Heart right ventricle (tissue), 16 donors: ENCODE data around the gene HIVEP3. TPM values are rescaled to one million over a fixed set of nuclear protein-coding genes. Genes with fewer than 3 reads are reported as not detected.

Experiments used
- ATAC-seq, 8 donors: fragments of 200-7000 bp; cut with Tn5 transposase; one replicate each; pipeline ENCODE4 v1.9.1; 2020; ENCODE audit warnings: mild to moderate bottlenecking in 8 of 8, moderate library complexity in 8 of 8, moderate number of reproducible peaks in 1 of 8
- DNase-seq, 2 donors: peaks; one replicate each; pipeline ENCODE4 v3.0.0-alpha.2; 2020
- H3K27ac ChIP-seq, 10 donors: fragments of 200-600 bp; sonication (generic) in 2 of 10; one replicate each; pipeline versions ENCODE4 v1.5.0 to v1.8.0; 2020 to 2022; ENCODE audit warnings: mild to moderate bottlenecking in 3 of 10
- H3K27me3 ChIP-seq, 7 donors: fragments of 200-600 bp; one replicate each; pipeline ENCODE4 v1.8.0; 2021 to 2022; ENCODE audit warnings: mild to moderate bottlenecking in 2 of 7
- H3K36me3 ChIP-seq, 9 donors: fragments of 200-600 bp; sonication (generic) in 1 of 9; one replicate each; pipeline versions ENCODE4 v1.5.0 to v1.8.0; 2020 to 2022; ENCODE audit warnings: mild to moderate bottlenecking in 2 of 9
- H3K4me1 ChIP-seq, 9 donors: fragments of 200-600 bp; sonication (generic) in 1 of 9; one replicate each; pipeline versions ENCODE4 v1.5.0 to v1.8.0; 2020 to 2022; ENCODE audit warnings: mild to moderate bottlenecking in 4 of 9
- H3K4me3 ChIP-seq, 10 donors: fragments of 200-600 bp; sonication (generic) in 2 of 10; one replicate each; pipeline versions ENCODE4 v1.5.0 to v1.8.0; 2020 to 2022; ENCODE audit warnings: mild to moderate bottlenecking in 7 of 10, moderate library complexity in 2 of 10
- H3K9me3 ChIP-seq, 11 donors: fragments of 200-600 bp in 10 of 11; sonication (generic) in 2 of 11; one replicate each; pipeline versions ENCODE4 v1.5.0 to v1.8.0; 2013 to 2022; ENCODE audit warnings: mild to moderate bottlenecking in 2 of 11, control low read depth in 1 of 11, moderate library complexity in 1 of 11
- CTCF ChIP-seq, 9 donors: fragments of 200-600 bp; sonication (generic) in 2 of 9; IDR thresholded peaks; one replicate each; pipeline versions ENCODE4 v1.5.0 to v1.8.0; 2021 to 2022; ENCODE audit warnings: antibody characterized with exemption in 9 of 9, mild to moderate bottlenecking in 5 of 9, moderate library complexity in 1 of 9
- WGBS, 2 donors: extraction: QIAGEN DNeasy Blood & Tissue Kit; methylation state at CpG; one replicate each; pipeline ENCODE4 v1.1.7; 2013; ENCODE audit warnings: inconsistent platforms in 1 of 2; 5-methylcytosine and 5-hydroxymethylcytosine counted together
- intact Hi-C, 10 donors: fragments of 100-400 bp; cut with DNase I; formaldehyde crosslinking; loops; one replicate each; pipeline versions ENCODE4 v1.11.1 to v1.14.2; 2022
- polyA plus RNA-seq, 2 donors: library from polyadenylated mRNA; stranded (reverse); fragments of 200-250 nt; gene quantifications; one replicate each; pipeline ENCODE4 v1.2.3, GENCODE V29; 2013
- total RNA-seq, 10 donors: library from RNA; stranded (reverse); fragmentation: NEBNext Ultra II Directional in 3 of 10; extraction: Animal tissue kit (Norgen Biotek cat#: 25700) in 3 of 10; gene quantifications; one replicate each; pipeline versions ENCODE4 v1.2.1 to v1.2.4, GENCODE V29; 2021 to 2023
- donor health status: Arrhythmogenic right ventricular cardiomyopathy.
- donor health status: ischemic (EF 13 %, LVEDD 7.1; RV severe dilation, severe dysfunction).
- donor health status: healthy with polysubstance abuse.
- donor health status: DM: no; HTN: yes; CAD: no.
- donor health status: DM: no; HTN: no; CAD: no.
- donor health status: ischemic (EF 25% LVEDD 6.9; RV normal size, moderate dysfunction).
- donor health status: ischemic (EF 25% LVEDD 5.7; RV mildly dilated, moderate dysfunction).
- donor health status: healthy.
- donor health status: DM: yes; HTN: yes; CAD: no.
- donor health status: Ischemic cardiomyopathy.
- donor health status: ischemic (EF 35%, LVEDD 5.7; RV mildly dilated, moderate dysfunction).
- donor health status: nonischemic (EF 11% LVEDD 7.7; RV severe dilation, severe dysfunction).
- donor health status: DM: yes; HTN: yes; CAD: no.
- donor health status: PGD.
- donor health status: ischemic (EF 29% LVEDD 5.4; RV normal size, mild dysfunction).
- donor health status: nonischemic (EF 23%, LVEDD 6.1; RV moderate dilation, normal function).

HIVEP3 gene
- total and polyA plus RNA-seq, 12 donors, result 2.6 to 7.5 (median 5.2) TPM

- Histone ChIP-seq H3K36me3 (no peaks in the 10 kb centered on the region), H3K27ac (no peak overlapping the region), H3K9me3 (no peaks in the 10 kb centered on the region), H3K4me1 (peaks cover 6 to 26% (median 16%) of the 10 kb centered on the region in 9 donors), H3K4me3 (no peak overlapping the region), H3K27me3 (no peaks in the 10 kb centered on the region)
- no peak for DNase-seq
- TF ChIP-seq CTCF (IDR thresholded peaks at IDR 0.05), result no peak
- peak in 3 of 8 donors; percentile 19 to 64 (median 42) for ATAC-seq
- intact Hi-C loops, result no loop called here
- WGBS, 2 donors, result 85 to 92% methylated on average over 4 of the region's 4 CpGs
These were observed 271.2 kb downstream of the HIVEP3 start for GRCh38 chr1:41647221-41648135.

- Histone ChIP-seq H3K27me3 (no peaks in the 10 kb centered on the region), H3K4me1 (peaks cover 6 to 26% (median 16%) of the 10 kb centered on the region in 9 donors), H3K27ac (no peak overlapping the region), H3K9me3 (no peaks in the 10 kb centered on the region), H3K4me3 (no peak overlapping the region), H3K36me3 (no peaks in the 10 kb centered on the region)
- no peak for TF ChIP-seq CTCF (IDR thresholded peaks at IDR 0.05)
- WGBS, 2 donors, result 96 to 99% methylated on average over 4 of the region's 4 CpGs
- ATAC-seq (no peak), DNase-seq (no peak)
- intact Hi-C loops, result no loop called here
These were observed 272.5 kb downstream of the HIVEP3 start for GRCh38 chr1:41646186-41646585.

- DNase-seq (no peak), ATAC-seq (no peak)
- Histone ChIP-seq H3K27me3 (no peaks in the 10 kb centered on the region), H3K36me3 (no peaks in the 10 kb centered on the region), H3K4me3 (no peak overlapping the region), H3K4me1 (peaks cover 3 to 15% (median 10%) of the 10 kb centered on the region in 9 donors), H3K9me3 (no peaks in the 10 kb centered on the region), H3K27ac (no peak overlapping the region)
- intact Hi-C loops, result no loop called here
- WGBS, 2 donors, result 92 to 99% methylated on average over 2 of the region's 2 CpGs
- TF ChIP-seq CTCF (IDR thresholded peaks at IDR 0.05), result no peak
These were observed 273.7 kb downstream of the HIVEP3 start for GRCh38 chr1:41645062-41645461.

- ATAC-seq, result no peak
- H3K9me3 ChIP-seq, result no peaks in the 10 kb centered on the region
These were observed 275.6 kb downstream of the HIVEP3 start for GRCh38 chr1:41642922-41643821.

More at GRCh38 chr1:41642922-41643821, 275.6 kb downstream of the HIVEP3 start:
- Histone ChIP-seq H3K36me3 (no peaks in the 10 kb centered on the region), H3K27ac (no peak overlapping the region), H3K4me3 (no peak overlapping the region), H3K4me1 (no peaks in the 10 kb centered on the region), H3K27me3 (no peaks in the 10 kb centered on the region)
- intact Hi-C loops, result no loop called here
- no peak for DNase-seq
- WGBS, 2 donors, result 94 to 95% methylated on average over 13 of the region's 13 CpGs
- no peak for TF ChIP-seq CTCF (IDR thresholded peaks at IDR 0.05)
